ENCODE measurements around the gene SNX18. TPM values are rescaled to one million over a fixed set of nuclear protein-coding genes. Genes with fewer than 3 reads are reported as not detected.

The SNX18 gene
- polyA plus RNA-seq, 1 donor from 2014 or later = 7.9 TPM

DNA sequence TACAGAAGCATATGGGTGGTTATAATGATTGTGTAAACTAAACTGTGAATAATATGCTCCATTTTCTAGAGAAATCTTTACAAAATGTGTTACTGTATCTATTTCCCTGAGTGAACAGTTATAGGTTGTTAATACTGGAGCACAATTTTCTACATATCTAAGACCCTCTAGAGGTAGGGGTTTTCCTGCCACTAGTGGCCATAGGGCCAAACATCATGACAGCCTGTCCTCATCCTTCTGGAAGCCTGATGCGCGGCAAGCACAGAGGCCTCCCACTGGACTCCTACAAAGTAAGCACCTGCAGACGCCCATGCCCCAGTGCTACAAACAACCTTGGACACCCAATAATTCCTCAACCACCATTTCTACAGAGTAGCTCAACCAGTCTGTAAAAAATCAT is 1.9 kb upstream of the SNX18 start:
- no peaks in the 10 kb centered on the region for H3F3A ChIP-seq (ENCODE audit: insufficient read depth, low read length, poor library complexity, severe bottlenecking)
- no peak overlapping the region for H3K27ac ChIP-seq (ENCODE audit: low read length)
- H3K9me3 ChIP-seq (ENCODE audit: low read length) = no peaks in the 10 kb centered on the region
- no peak overlapping the region for H2AFZ ChIP-seq (ENCODE audit: low read depth, low read length)
- H3K79me2 ChIP-seq (replicated peaks; ENCODE audit: insufficient read depth, low read length) = peaks cover 20% of the 10 kb centered on the region
- no peaks in the 10 kb centered on the region for H4K20me1 ChIP-seq (ENCODE audit: insufficient read depth)
- TF ChIP-seq, protein P1, sequence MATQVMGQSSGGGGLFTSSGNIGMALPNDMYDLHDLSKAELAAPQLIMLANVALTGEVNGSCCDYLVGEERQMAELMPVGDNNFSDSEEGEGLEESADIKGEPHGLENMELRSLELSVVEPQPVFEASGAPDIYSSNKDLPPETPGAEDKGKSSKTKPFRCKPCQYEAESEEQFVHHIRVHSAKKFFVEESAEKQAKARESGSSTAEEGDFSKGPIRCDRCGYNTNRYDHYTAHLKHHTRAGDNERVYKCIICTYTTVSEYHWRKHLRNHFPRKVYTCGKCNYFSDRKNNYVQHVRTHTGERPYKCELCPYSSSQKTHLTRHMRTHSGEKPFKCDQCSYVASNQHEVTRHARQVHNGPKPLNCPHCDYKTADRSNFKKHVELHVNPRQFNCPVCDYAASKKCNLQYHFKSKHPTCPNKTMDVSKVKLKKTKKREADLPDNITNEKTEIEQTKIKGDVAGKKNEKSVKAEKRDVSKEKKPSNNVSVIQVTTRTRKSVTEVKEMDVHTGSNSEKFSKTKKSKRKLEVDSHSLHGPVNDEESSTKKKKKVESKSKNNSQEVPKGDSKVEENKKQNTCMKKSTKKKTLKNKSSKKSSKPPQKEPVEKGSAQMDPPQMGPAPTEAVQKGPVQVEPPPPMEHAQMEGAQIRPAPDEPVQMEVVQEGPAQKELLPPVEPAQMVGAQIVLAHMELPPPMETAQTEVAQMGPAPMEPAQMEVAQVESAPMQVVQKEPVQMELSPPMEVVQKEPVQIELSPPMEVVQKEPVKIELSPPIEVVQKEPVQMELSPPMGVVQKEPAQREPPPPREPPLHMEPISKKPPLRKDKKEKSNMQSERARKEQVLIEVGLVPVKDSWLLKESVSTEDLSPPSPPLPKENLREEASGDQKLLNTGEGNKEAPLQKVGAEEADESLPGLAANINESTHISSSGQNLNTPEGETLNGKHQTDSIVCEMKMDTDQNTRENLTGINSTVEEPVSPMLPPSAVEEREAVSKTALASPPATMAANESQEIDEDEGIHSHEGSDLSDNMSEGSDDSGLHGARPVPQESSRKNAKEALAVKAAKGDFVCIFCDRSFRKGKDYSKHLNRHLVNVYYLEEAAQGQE (IDR thresholded peaks at IDR 0.05; ENCODE audit: borderline replicate concordance) = no peak
- TF ChIP-seq MXI1 (conservative IDR thresholded peaks at IDR 0.05; ENCODE audit: poor library complexity, severe bottlenecking) (no peak), POLR2AphosphoS5 (IDR thresholded peaks at IDR 0.05) (no peak), EZH2 (IDR thresholded peaks at IDR 0.05; ENCODE audit: borderline replicate concordance, insufficient read depth, low read length, poor library complexity, severe bottlenecking) (no peak), RAD21 (conservative IDR thresholded peaks at IDR 0.05) (no peak), SMC3 (conservative IDR thresholded peaks at IDR 0.05; ENCODE audit: poor library complexity) (no peak), TAF1 (IDR thresholded peaks at IDR 0.05; ENCODE audit: low read depth) (no peak), CTCF (IDR thresholded peaks at IDR 0.05; ENCODE audit: poor library complexity, severe bottlenecking) (no peak), EP300 (conservative IDR thresholded peaks at IDR 0.05; ENCODE audit: poor library complexity, severe bottlenecking) (no peak)
- no peak overlapping the region for H3K4me3 ChIP-seq (ENCODE audit: low read length)
- H3K9ac ChIP-seq (ENCODE audit: low read length) = no peak overlapping the region
- H3K36me3 ChIP-seq (ENCODE audit: insufficient read depth, low read length) = no peaks in the 10 kb centered on the region
- H3K9me2 ChIP-seq (ENCODE audit: insufficient read depth, low read length) = no peaks in the 10 kb centered on the region
- no peaks in the 10 kb centered on the region for H3K27me3 ChIP-seq (ENCODE audit: insufficient read depth, low read depth, low read length)
- no peak overlapping the region for H3K4me2 ChIP-seq (ENCODE audit: low read length)

- Histone ChIP-seq H3K79me2 (replicated peaks; ENCODE audit: insufficient read depth, low read length) (peaks cover 25% of the 10 kb centered on the region), H4K20me1 (ENCODE audit: insufficient read depth) (no peaks in the 10 kb centered on the region), H3F3A (ENCODE audit: insufficient read depth, low read length, poor library complexity, severe bottlenecking) (no peaks in the 10 kb centered on the region), H3K9me2 (ENCODE audit: insufficient read depth, low read length) (no peaks in the 10 kb centered on the region), H3K9ac (ENCODE audit: low read length) (no peak overlapping the region), H3K9me3 (ENCODE audit: low read length) (no peaks in the 10 kb centered on the region), H2AFZ (ENCODE audit: low read depth, low read length) (no peak overlapping the region), H3K36me3 (ENCODE audit: insufficient read depth, low read length) (no peaks in the 10 kb centered on the region), H3K27me3 (ENCODE audit: insufficient read depth, low read depth, low read length) (no peaks in the 10 kb centered on the region), H3K4me2 (ENCODE audit: low read length) (no peak overlapping the region), H3K4me3 (ENCODE audit: low read length) (no peak overlapping the region), H3K27ac (ENCODE audit: low read length) (no peak overlapping the region)
- no peak for TF ChIP-seq TAF1 (IDR thresholded peaks at IDR 0.05; ENCODE audit: low read depth)
- no peak for TF ChIP-seq EZH2 (IDR thresholded peaks at IDR 0.05; ENCODE audit: borderline replicate concordance, insufficient read depth, low read length, poor library complexity, severe bottlenecking)
- TF ChIP-seq RAD21 (conservative IDR thresholded peaks at IDR 0.05) = no peak
- TF ChIP-seq, protein P1 (IDR thresholded peaks at IDR 0.05; ENCODE audit: borderline replicate concordance) = no peak
- no peak for TF ChIP-seq CTCF (IDR thresholded peaks at IDR 0.05; ENCODE audit: poor library complexity, severe bottlenecking)
- TF ChIP-seq POLR2AphosphoS5 (IDR thresholded peaks at IDR 0.05) = no peak
- TF ChIP-seq SMC3 (conservative IDR thresholded peaks at IDR 0.05; ENCODE audit: poor library complexity) = no peak
- TF ChIP-seq EP300 (conservative IDR thresholded peaks at IDR 0.05; ENCODE audit: poor library complexity, severe bottlenecking) = no peak
- no peak for TF ChIP-seq MXI1 (conservative IDR thresholded peaks at IDR 0.05; ENCODE audit: poor library complexity, severe bottlenecking)
These were observed 1.4 kb upstream of the SNX18 start for GRCh38 chr5:54516051-54516655.
